CD4-positive, alpha-beta T cell (primary cell): ENCODE measurements around the gene LYPD4. TPM values are rescaled to one million over a fixed set of nuclear protein-coding genes. Genes with fewer than 3 reads are reported as not detected.

Source experiments
- ATAC-seq: fragments of 200-7000 bp; cut with Tn5 transposase; one replicate; pipeline ENCODE4 v1.10.0; 2022; ENCODE audit warnings: mild to moderate bottlenecking; ENCODE audit not compliant: poor library complexity
- CTCF ChIA-PET: fragments of 350-600 bp; sonication (Branson Sonifier 250); formaldehyde crosslinking; loops from one replicate; lab custom pipeline; 2021; ENCODE audit warnings: antibody characterized with exemption, inconsistent platforms; lab: Charles Lee
- POLR2A ChIA-PET: fragments of 350-600 bp; sonication (Branson Sonifier 250); formaldehyde crosslinking; loops from one replicate; lab custom pipeline; 2021; ENCODE audit warnings: antibody characterized with exemption, inconsistent platforms; lab: Charles Lee
- DNase-seq, 14 experiments: peaks; one replicate each; pipeline ENCODE4 v3.0.0-alpha.2; 2013 to 2020; ENCODE audit warnings: mixed read lengths in 2 of 14
- H3K27ac ChIP-seq, 2 donors: one replicate each; pipeline versions ENCODE4 v1.5.1 to v1.7.0; 2013; ENCODE audit warnings: low read length in 2 of 2, low read depth in 1 of 2, mild to moderate bottlenecking in 1 of 2
- H3K27me3 ChIP-seq, 2 experiments: 1 replicate in 1 of 2; 2 replicates in 1 of 2; pipeline versions ENCODE4 v1.6.1 to v1.7.0; 2013; ENCODE audit warnings: low read length in 2 of 2, control low read depth in 1 of 2, mild to moderate bottlenecking in 1 of 2, moderate library complexity in 1 of 2; ENCODE audit not compliant: insufficient read depth in 2 of 2, control insufficient read depth in 1 of 2
- H3K36me3 ChIP-seq: one replicate; pipeline ENCODE4 v1.6.1; 2013; ENCODE audit warnings: low read length, control low read depth; ENCODE audit not compliant: insufficient read depth
- H3K4me1 ChIP-seq: one replicate; pipeline ENCODE4 v1.6.1; 2013; ENCODE audit warnings: low read length, control low read depth; ENCODE audit not compliant: insufficient read depth
- H3K4me3 ChIP-seq: one replicate; pipeline ENCODE4 v1.5.1; 2013; ENCODE audit warnings: mild to moderate bottlenecking, low read length, moderate library complexity
- H3K9me3 ChIP-seq, 2 experiments: 1 replicate in 1 of 2; 2 replicates in 1 of 2; pipeline versions ENCODE4 v1.6.1 to v1.7.0; 2013; ENCODE audit warnings: low read length in 2 of 2, mild to moderate bottlenecking in 2 of 2, control low read depth in 1 of 2, moderate library complexity in 1 of 2; ENCODE audit not compliant: control insufficient read depth in 1 of 2, insufficient read depth in 1 of 2
- H3K27ac Mint-ChIP-seq: one replicate; pipeline ENCODE4 v1.8.0; 2020; ENCODE audit warnings: mixed read lengths
- H3K27me3 Mint-ChIP-seq: one replicate; pipeline ENCODE4 v1.8.0; 2021; ENCODE audit warnings: mixed read lengths
- H3K36me3 Mint-ChIP-seq: one replicate; pipeline ENCODE4 v1.8.0; 2021; ENCODE audit warnings: low read depth, mixed read lengths
- H3K4me1 Mint-ChIP-seq: one replicate; pipeline ENCODE4 v1.8.0; 2021; ENCODE audit warnings: low read depth, mixed read lengths
- H3K4me3 Mint-ChIP-seq: one replicate; pipeline ENCODE4 v1.8.0; 2020; ENCODE audit warnings: mild to moderate bottlenecking, mixed read lengths
- H3K9me3 Mint-ChIP-seq: one replicate; pipeline ENCODE4 v1.8.0; 2020; ENCODE audit warnings: mixed read lengths
- CTCF ChIP-seq: fragments of 200-600 bp; IDR thresholded peaks from one replicate; pipeline ENCODE4 v1.8.0; 2022; ENCODE audit warnings: antibody characterized with exemption, mild to moderate bottlenecking
- intact Hi-C, 2 experiments: fragments of 100-400 bp; cut with DNase I in 1 of 2; cut with micrococcal nuclease in 1 of 2; formaldehyde crosslinking; loops; one replicate each; pipeline versions ENCODE4 v1.15.1 to v1.9.0; 2023 to 2025; cut with DNase I, micrococcal nuclease
- total RNA-seq, 174 experiments: library from RNA in 2 of 174; stranded (reverse) in 2 of 174; gene quantifications; one replicate each; pipeline ENCODE4 v1.2.3 and lab custom pipeline; 2021 to 2026

The LYPD4 gene
- total RNA-seq, 2 experiments from 2014 or later: not detected

DNA sequence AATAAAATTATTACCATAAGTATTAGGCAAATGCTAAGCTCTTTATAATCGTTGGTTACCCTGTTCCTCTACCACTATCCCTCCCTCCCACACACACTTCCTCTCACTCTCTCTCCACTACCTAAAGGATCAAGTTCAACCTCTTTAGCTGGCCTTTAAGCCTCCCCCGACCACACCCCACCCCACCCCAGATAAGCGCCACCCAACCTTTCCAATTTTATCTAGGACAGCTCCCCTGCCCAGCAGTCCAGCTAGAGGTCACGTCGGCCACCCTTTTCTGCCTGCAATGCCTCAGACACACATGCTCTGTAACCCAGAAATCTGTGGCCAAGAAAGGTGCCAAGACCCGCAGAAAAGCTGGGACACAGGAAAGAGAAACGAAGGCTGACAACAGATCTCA is 1.1 kb downstream of the LYPD4 start:
- Histone ChIP-seq H3K27me3 (peaks cover 0 to 8% of the 10 kb centered on the region in 2 experiments), H3K4me1 (no peaks in the 10 kb centered on the region), H3K9me3 (peaks cover 0 to 10% of the 10 kb centered on the region in 2 experiments), H3K4me3 (no peak overlapping the region), H3K27ac (no peak overlapping the region), H3K36me3 (no peaks in the 10 kb centered on the region)
- H3K4me1 Mint-ChIP-seq: no peaks in the 10 kb centered on the region
- intact Hi-C loops: no loop called here
- CTCF ChIA-PET: interaction anchor here (0.5 to 0.6 kb wide), 2 partner anchors 11 to 170 kb away, joined by 3 to 5 read pairs; no protein-coding TSS in a partner anchor
- TF ChIP-seq CTCF: no peak
- POLR2A ChIA-PET: no interaction called here
- H3K27me3 Mint-ChIP-seq: peaks cover 12% of the 10 kb centered on the region
- no peak for ATAC-seq
- no peak for DNase-seq
- H3K27ac Mint-ChIP-seq: no peak overlapping the region
- no peak overlapping the region for H3K4me3 Mint-ChIP-seq
- no peaks in the 10 kb centered on the region for H3K9me3 Mint-ChIP-seq
- H3K36me3 Mint-ChIP-seq: no peaks in the 10 kb centered on the region

DNA sequence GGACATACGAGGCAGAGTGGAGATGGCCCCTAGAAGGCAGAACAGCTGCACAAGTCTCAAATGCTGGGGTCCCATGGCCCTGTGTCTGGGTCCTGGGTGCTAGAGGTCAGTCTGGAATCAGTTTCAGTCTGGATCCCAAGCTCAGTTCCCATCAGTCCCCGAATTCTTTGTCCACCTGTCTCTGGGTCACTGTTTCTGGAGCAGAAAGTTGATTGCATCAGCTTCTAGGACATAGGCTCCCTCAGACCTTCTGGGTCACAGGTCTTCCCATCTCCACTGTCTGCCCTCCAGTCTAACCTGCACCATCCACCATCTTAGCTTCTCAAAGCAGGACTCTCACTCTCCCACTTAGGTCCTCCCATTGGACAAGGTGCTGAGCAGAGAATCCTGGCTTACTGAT is 5.3 kb downstream of the LYPD4 start:
- H3K4me3 Mint-ChIP-seq: no peak overlapping the region
- H3K9me3 Mint-ChIP-seq: no peaks in the 10 kb centered on the region
- Histone ChIP-seq H3K9me3 (peaks cover 0 to 2% of the 10 kb centered on the region in 2 experiments), H3K27ac (no peak overlapping the region), H3K4me1 (no peaks in the 10 kb centered on the region), H3K27me3 (peaks cover 13 to 18% of the 10 kb centered on the region in 2 experiments), H3K4me3 (no peak overlapping the region), H3K36me3 (no peaks in the 10 kb centered on the region)
- ATAC-seq (no peak), DNase-seq (no peak)
- H3K27ac Mint-ChIP-seq: no peak overlapping the region
- POLR2A ChIA-PET: no interaction called here
- no peak for TF ChIP-seq CTCF
- peaks cover 40% of the 10 kb centered on the region for H3K27me3 Mint-ChIP-seq
- H3K4me1 Mint-ChIP-seq: no peaks in the 10 kb centered on the region
- H3K36me3 Mint-ChIP-seq: no peaks in the 10 kb centered on the region
- intact Hi-C loops: no loop called here
- CTCF ChIA-PET: no interaction called here

GRCh38 chr19:41837981-41838708 is 6.3 kb downstream of the LYPD4 start:
- peaks cover 41% of the 10 kb centered on the region for H3K27me3 Mint-ChIP-seq
- no peak overlapping the region for H3K4me3 ChIP-seq
- ATAC-seq (no peak), DNase-seq (no peak)
- no peak overlapping the region for H3K27ac ChIP-seq
- ChIA-PET POLR2A (no interaction called here), CTCF (no interaction called here)
- intact Hi-C loops: no loop called here
- H3K27ac Mint-ChIP-seq: no peak overlapping the region
- H3K36me3 ChIP-seq: no peaks in the 10 kb centered on the region
- no peaks in the 10 kb centered on the region for H3K36me3 Mint-ChIP-seq
- H3K9me3 ChIP-seq: no peaks in the 10 kb centered on the region
- H3K4me1 ChIP-seq: no peaks in the 10 kb centered on the region
- no peak for TF ChIP-seq CTCF
- H3K4me1 Mint-ChIP-seq: no peaks in the 10 kb centered on the region
- no peak overlapping the region for H3K4me3 Mint-ChIP-seq
- no peaks in the 10 kb centered on the region for H3K9me3 Mint-ChIP-seq
- H3K27me3 ChIP-seq: peaks cover 13 to 18% of the 10 kb centered on the region in 2 experiments
